DOHH2 (cell line): ENCODE measurements around the gene SPTLC2.

Experiments used
- H3F3A ChIP-seq: fragments of 200-600 bp; sonication (generic), shearing (Covaris generic); 2 replicates; pipeline ENCODE4 v1.6.0; 2016; ENCODE audit warnings: antibody characterized with exemption, mild to moderate bottlenecking; ENCODE audit not compliant: control insufficient read depth, insufficient read depth
- H3K27ac ChIP-seq: fragments of 200-600 bp; sonication (generic); 2 replicates; pipeline ENCODE4 v1.5.1; 2014; ENCODE audit warnings: low read depth, mild to moderate bottlenecking, low read length, moderate library complexity
- H3K27me3 ChIP-seq: fragments of 200-600 bp; sonication (generic); 2 replicates; pipeline ENCODE4 v1.6.1; 2014; ENCODE audit warnings: mild to moderate bottlenecking, low read length, mixed read lengths; ENCODE audit not compliant: control insufficient read depth
- H3K36me3 ChIP-seq: fragments of 200-600 bp; sonication (generic); 2 replicates; pipeline ENCODE4 v1.6.1; 2014; ENCODE audit warnings: mild to moderate bottlenecking, low read length, moderate library complexity, mixed read lengths; ENCODE audit not compliant: control insufficient read depth
- H3K4me1 ChIP-seq: fragments of 200-600 bp; sonication (generic); 2 replicates; pipeline ENCODE4 v1.6.1; 2014; ENCODE audit warnings: mild to moderate bottlenecking, low read length, mixed read lengths; ENCODE audit not compliant: control insufficient read depth
- H3K4me2 ChIP-seq: fragments of 200-600 bp; sonication (generic); 2 replicates; pipeline ENCODE4 v1.6.0; 2014; ENCODE audit warnings: mild to moderate bottlenecking, low read length, moderate library complexity
- H3K4me3 ChIP-seq: fragments of 200-600 bp; sonication (generic); 2 replicates; pipeline ENCODE4 v1.5.1; 2014; ENCODE audit warnings: mild to moderate bottlenecking, low read length, mixed read lengths
- H3K79me2 ChIP-seq: fragments of 200-600 bp; sonication (generic); 2 replicates; pipeline ENCODE4 v1.6.1; 2014; ENCODE audit warnings: mild to moderate bottlenecking, low read length, mixed read lengths; ENCODE audit not compliant: control insufficient read depth
- H3K9me2 ChIP-seq: fragments of 200-600 bp; sonication (generic); replicated peaks from 2 replicates; pipeline ENCODE4 v1.6.1; 2014; ENCODE audit warnings: mild to moderate bottlenecking, low read length, mixed read lengths; ENCODE audit not compliant: control insufficient read depth
- H3K9me3 ChIP-seq: fragments of 200-600 bp; sonication (generic); 2 replicates; pipeline ENCODE4 v1.6.1; 2014; ENCODE audit warnings: antibody characterized with exemption, low read length, mixed read lengths; ENCODE audit not compliant: control insufficient read depth, insufficient read depth
- H4K20me1 ChIP-seq: fragments of 200-600 bp; sonication (generic); 2 replicates; pipeline ENCODE4 v1.6.0; 2014; ENCODE audit warnings: low read depth, mild to moderate bottlenecking, antibody characterized with exemption, low read length, moderate library complexity; ENCODE audit not compliant: control insufficient read depth, insufficient read depth
- CTCF ChIP-seq: fragments of 200-600 bp; sonication (generic); IDR thresholded peaks from one replicate; pipeline ENCODE4 v1.5.1; 2014; ENCODE audit warnings: antibody characterized with exemption, mild to moderate bottlenecking, low read depth, low read length; ENCODE audit not compliant: poor library complexity, severe bottlenecking
- EZH2phosphoT487 ChIP-seq: fragments of 200-600 bp; sonication (generic); IDR thresholded peaks from 2 replicates; pipeline ENCODE4 v1.6.1; 2017; ENCODE audit warnings: borderline replicate concordance, mild to moderate bottlenecking, antibody characterized with exemption, low read length, moderate library complexity, mixed read lengths

Gene SPTLC2

GRCh38 chr14:77554816-77555599, 61.4 kb downstream of the SPTLC2 start:
- no peaks in the 10 kb centered on the region for H3K9me3 ChIP-seq
- H3K4me1 ChIP-seq = peaks cover 59% of the 10 kb centered on the region
- H3K36me3 ChIP-seq = peaks cover 63% of the 10 kb centered on the region
- no peaks in the 10 kb centered on the region for H3K27me3 ChIP-seq
- H3K79me2 ChIP-seq = peaks cover 32% of the 10 kb centered on the region
- H3K4me3 ChIP-seq = peak overlapping the region; percentile 52
- TF ChIP-seq EZH2phosphoT487 (no peak), CTCF (no peak)
- no peaks in the 10 kb centered on the region for H4K20me1 ChIP-seq
- H3K9me2 ChIP-seq = no peaks in the 10 kb centered on the region
- peaks cover 23% of the 10 kb centered on the region for H3F3A ChIP-seq
- peak overlapping the region; percentile 94 for H3K27ac ChIP-seq
- peak overlapping the region; percentile 66 for H3K4me2 ChIP-seq

GRCh38 chr14:77554207-77554606, 62.2 kb downstream of the SPTLC2 start:
- H3K79me2 ChIP-seq = peaks cover 32% of the 10 kb centered on the region
- peak overlapping the region; percentile 94 for H3K27ac ChIP-seq
- H3K9me3 ChIP-seq = no peaks in the 10 kb centered on the region
- no peaks in the 10 kb centered on the region for H4K20me1 ChIP-seq
- H3K4me2 ChIP-seq = peak overlapping the region; percentile 66
- no peaks in the 10 kb centered on the region for H3K9me2 ChIP-seq
- no peak for TF ChIP-seq CTCF
- no peak for TF ChIP-seq EZH2phosphoT487
- no peaks in the 10 kb centered on the region for H3K27me3 ChIP-seq
- H3F3A ChIP-seq = peaks cover 19% of the 10 kb centered on the region
- peaks cover 54% of the 10 kb centered on the region for H3K4me1 ChIP-seq
- peak overlapping the region; percentile 52 for H3K4me3 ChIP-seq
- H3K36me3 ChIP-seq = peaks cover 66% of the 10 kb centered on the region

- H3K4me2 ChIP-seq = no peak overlapping the region
- H3F3A ChIP-seq = peaks cover 5% of the 10 kb centered on the region; the same call in 1 of the 2 replicates
- H3K79me2 ChIP-seq = peaks cover 8% of the 10 kb centered on the region
- TF ChIP-seq CTCF (no peak), EZH2phosphoT487 (no peak)
- H3K4me3 ChIP-seq = no peak overlapping the region
- H3K27me3 ChIP-seq = no peaks in the 10 kb centered on the region
- H3K36me3 ChIP-seq = peaks cover 67% of the 10 kb centered on the region
- H3K4me1 ChIP-seq = peaks cover 9% of the 10 kb centered on the region
- no peak overlapping the region for H3K27ac ChIP-seq
- no peaks in the 10 kb centered on the region for H3K9me2 ChIP-seq
- H3K9me3 ChIP-seq = no peaks in the 10 kb centered on the region
- no peaks in the 10 kb centered on the region for H4K20me1 ChIP-seq
Measured at GRCh38 chr14:77549451-77549850, 67.0 kb downstream of the SPTLC2 start.
